ENCODE measurements around the gene CXCL1.
"Not testable (repeated sequence)": the region's sequence is repeated elsewhere in the genome, so short reads cannot be mapped to it uniquely, and the experiment has no call there.

Gene CXCL1

GRCh38 chr4:73872316-73873108, 3.3 kb downstream of the CXCL1 start:
- H3K9me3 ChIP-seq, result no peaks in the 10 kb centered on the region
- in situ Hi-C loops (cut with MboI; ENCODE audit: low sequenced_read_pairs), result no loop called here
- no peaks in the 10 kb centered on the region for H3K27me3 ChIP-seq (ENCODE audit: low read depth)
- no peaks in the 10 kb centered on the region for H3K36me3 ChIP-seq (replicated peaks)
- DNase-seq (ENCODE audit: low spot score in 2 of 2), result no peak
- no peak overlapping the region for H3K4me3 ChIP-seq
- no peaks in the 10 kb centered on the region for H3K4me1 ChIP-seq

- no peaks in the 10 kb centered on the region for H3K4me1 ChIP-seq
- no peaks in the 10 kb centered on the region for H3K36me3 ChIP-seq (replicated peaks)
- in situ Hi-C loops (cut with MboI; ENCODE audit: low sequenced_read_pairs), result no loop called here
- DNase-seq (ENCODE audit: low spot score in 2 of 2), result no peak
- no peak overlapping the region for H3K4me3 ChIP-seq
- H3K9me3 ChIP-seq, result no peaks in the 10 kb centered on the region
- H3K27me3 ChIP-seq (ENCODE audit: low read depth), result no peaks in the 10 kb centered on the region
Measured at GRCh38 chr4:73874386-73874785, 5.2 kb downstream of the CXCL1 start.

- in situ Hi-C loops (cut with MboI; ENCODE audit: low sequenced_read_pairs), result no loop called here
- H3K36me3 ChIP-seq (replicated peaks), result no peaks in the 10 kb centered on the region
- no peaks in the 10 kb centered on the region for H3K9me3 ChIP-seq
- no peak overlapping the region for H3K4me3 ChIP-seq
- H3K27me3 ChIP-seq (ENCODE audit: low read depth), result no peaks in the 10 kb centered on the region
- DNase-seq (ENCODE audit: low spot score in 2 of 2), result no peak
- H3K4me1 ChIP-seq, result no peaks in the 10 kb centered on the region
Measured at GRCh38 chr4:73875401-73875800, 6.2 kb downstream of the CXCL1 start.

- H3K36me3 ChIP-seq (replicated peaks), result no peaks in the 10 kb centered on the region
- no peak overlapping the region for H3K4me3 ChIP-seq
- no peaks in the 10 kb centered on the region for H3K4me1 ChIP-seq
- in situ Hi-C loops (cut with MboI; ENCODE audit: low sequenced_read_pairs), result no loop called here
- no peak for DNase-seq (ENCODE audit: low spot score in 2 of 2)
- H3K27me3 ChIP-seq (ENCODE audit: low read depth), result no peaks in the 10 kb centered on the region
- no peaks in the 10 kb centered on the region for H3K9me3 ChIP-seq
Measured at GRCh38 chr4:73883306-73883705, 14.1 kb downstream of the CXCL1 start.

- Histone ChIP-seq H3K4me3 (no peak overlapping the region), H3K9me3 (no peaks in the 10 kb centered on the region), H3K4me1 (no peaks in the 10 kb centered on the region), H3K27me3 (ENCODE audit: low read depth) (no peaks in the 10 kb centered on the region), H3K36me3 (replicated peaks) (no peaks in the 10 kb centered on the region)
- in situ Hi-C loops (cut with MboI; ENCODE audit: low sequenced_read_pairs), result no loop called here
- no peak for DNase-seq (ENCODE audit: low spot score in 2 of 2)
Measured at GRCh38 chr4:73885574-73886267, 16.5 kb downstream of the CXCL1 start.

GRCh38 chr4:73891326-73891725, 22.1 kb downstream of the CXCL1 start:
- Histone ChIP-seq H3K36me3 (replicated peaks) (no peaks in the 10 kb centered on the region), H3K27me3 (ENCODE audit: low read depth) (no peaks in the 10 kb centered on the region), H3K9me3 (no peaks in the 10 kb centered on the region), H3K4me3 (no peak overlapping the region), H3K4me1 (no peaks in the 10 kb centered on the region)
- in situ Hi-C loops (cut with MboI; ENCODE audit: low sequenced_read_pairs), result no loop called here
- no peak for DNase-seq (ENCODE audit: low spot score in 2 of 2)

GRCh38 chr4:73891739-73892405, 22.7 kb downstream of the CXCL1 start:
- Histone ChIP-seq H3K4me1 (no peaks in the 10 kb centered on the region), H3K9me3 (no peaks in the 10 kb centered on the region), H3K27me3 (ENCODE audit: low read depth) (no peaks in the 10 kb centered on the region), H3K4me3 (no peak overlapping the region), H3K36me3 (replicated peaks) (no peaks in the 10 kb centered on the region)
- in situ Hi-C loops (cut with MboI; ENCODE audit: low sequenced_read_pairs), result no loop called here
- DNase-seq (ENCODE audit: low spot score in 2 of 2), result no peak

GRCh38 chr4:73892966-73893365, 23.8 kb downstream of the CXCL1 start:
- H3K36me3 ChIP-seq (replicated peaks), result no peaks in the 10 kb centered on the region
- no peaks in the 10 kb centered on the region for H3K27me3 ChIP-seq (ENCODE audit: low read depth)
- no peaks in the 10 kb centered on the region for H3K4me1 ChIP-seq
- no peak for DNase-seq (ENCODE audit: low spot score in 2 of 2)
- no peak overlapping the region for H3K4me3 ChIP-seq
- no peaks in the 10 kb centered on the region for H3K9me3 ChIP-seq
- in situ Hi-C loops (cut with MboI; ENCODE audit: low sequenced_read_pairs), result no loop called here

- no peaks in the 10 kb centered on the region for H3K4me1 ChIP-seq
- H3K4me3 ChIP-seq, result no peak overlapping the region
- no peaks in the 10 kb centered on the region for H3K27me3 ChIP-seq (ENCODE audit: low read depth)
- no peaks in the 10 kb centered on the region for H3K36me3 ChIP-seq (replicated peaks)
- DNase-seq (ENCODE audit: low spot score in 2 of 2), result no peak
- H3K9me3 ChIP-seq, result no peaks in the 10 kb centered on the region
- in situ Hi-C loops (cut with MboI; ENCODE audit: low sequenced_read_pairs), result no loop called here
Measured at GRCh38 chr4:73894001-73894400, 24.8 kb downstream of the CXCL1 start.

GRCh38 chr4:73895201-73896175, 26.3 kb downstream of the CXCL1 start:
- DNase-seq (ENCODE audit: low spot score in 2 of 2), result no peak
- Histone ChIP-seq H3K4me3 (no peak overlapping the region), H3K4me1 (no peaks in the 10 kb centered on the region), H3K27me3 (ENCODE audit: low read depth) (no peaks in the 10 kb centered on the region), H3K36me3 (replicated peaks) (no peaks in the 10 kb centered on the region), H3K9me3 (no peaks in the 10 kb centered on the region)
- in situ Hi-C loops (cut with MboI; ENCODE audit: low sequenced_read_pairs), result no loop called here

GRCh38 chr4:73896416-73896815, 27.2 kb downstream of the CXCL1 start:
- Histone ChIP-seq H3K9me3 (no peaks in the 10 kb centered on the region), H3K4me1 (no peaks in the 10 kb centered on the region), H3K27me3 (ENCODE audit: low read depth) (no peaks in the 10 kb centered on the region), H3K4me3 (no peak overlapping the region), H3K36me3 (replicated peaks) (no peaks in the 10 kb centered on the region)
- in situ Hi-C loops (cut with MboI; ENCODE audit: low sequenced_read_pairs), result no loop called here
- no peak for DNase-seq (ENCODE audit: low spot score in 2 of 2)

GRCh38 chr4:73897380-73898136, 28.4 kb downstream of the CXCL1 start:
- no peaks in the 10 kb centered on the region for H3K9me3 ChIP-seq
- in situ Hi-C loops (cut with MboI; ENCODE audit: low sequenced_read_pairs), result no loop called here
- no peak for DNase-seq (ENCODE audit: low spot score in 2 of 2)
- H3K4me3 ChIP-seq, result no peak overlapping the region
- no peaks in the 10 kb centered on the region for H3K27me3 ChIP-seq (ENCODE audit: low read depth)
- H3K36me3 ChIP-seq (replicated peaks), result no peaks in the 10 kb centered on the region
- H3K4me1 ChIP-seq, result no peaks in the 10 kb centered on the region

GRCh38 chr4:73899338-73899737, 30.1 kb downstream of the CXCL1 start:
- H3K27me3 ChIP-seq (ENCODE audit: low read depth); in situ Hi-C loops (cut with MboI; ENCODE audit: low sequenced_read_pairs); H3K4me1 ChIP-seq; H3K9me3 ChIP-seq; DNase-seq (ENCODE audit: low spot score in 2 of 2); H3K4me3 ChIP-seq; H3K36me3 ChIP-seq (replicated peaks): not testable (repeated sequence)

Data from HAP-1 (cell line).